H1 (cell line): ENCODE data around the gene AZGP1. TPM values are rescaled to one million over a fixed set of nuclear protein-coding genes. Genes with fewer than 3 reads are reported as not detected.
"Not testable (repeated sequence)": the region's sequence is repeated elsewhere in the genome, so short reads cannot be mapped to it uniquely, and the experiment has no call there.

Source experiments
- CTCF ChIA-PET: fragments of 300-600 bp; sonication (Branson Sonifier 250); formaldehyde crosslinking; loops from one replicate; lab custom pipeline; 2021; ENCODE audit not compliant: partially characterized antibody; lab: Charles Lee
- POLR2A ChIA-PET: fragments of 300-600 bp; sonication (Branson Sonifier 250); formaldehyde crosslinking; loops from one replicate; lab custom pipeline; 2021; ENCODE audit warnings: inconsistent platforms; ENCODE audit not compliant: partially characterized antibody; lab: Charles Lee
- DNase-seq, 2 experiments: peaks; one replicate each; pipeline versions ENCODE4 v3.0.0 to v3.0.0-alpha.2; 2010 to 2022; ENCODE audit warnings: low spot score in 2 of 2, low read depth in 1 of 2, mixed read lengths in 1 of 2
- FAIRE-seq: peaks from 2 replicates; lab custom pipeline; 2011; peaks lifted over from hg19 to GRCh38; lab: Jason Lieb, UNC
- H2AFZ ChIP-seq: 2 replicates; pipeline ENCODE4 v1.8.1; 2012; ENCODE audit warnings: low read length, inconsistent platforms
- H2AK5ac ChIP-seq: 2 replicates; pipeline ENCODE4 v1.6.1; 2013; ENCODE audit warnings: low read depth, low read length
- H2BK120ac ChIP-seq: replicated peaks from 2 replicates; pipeline ENCODE3; 2013; ENCODE audit warnings: low read depth, low read length, inconsistent platforms
- H2BK12ac ChIP-seq: 2 replicates; pipeline ENCODE4 v1.6.1; 2013; ENCODE audit warnings: low read depth, low read length
- H2BK15ac ChIP-seq: 2 replicates; pipeline ENCODE4 v1.6.1; 2013; ENCODE audit warnings: low read length
- H2BK20ac ChIP-seq: 2 replicates; pipeline ENCODE4 v1.6.1; 2013; ENCODE audit warnings: low read length
- H2BK5ac ChIP-seq: 2 replicates; pipeline ENCODE4 v1.6.1; 2013; ENCODE audit warnings: low read depth, low read length
- H3K14ac ChIP-seq: 2 replicates; pipeline ENCODE4 v1.6.1; 2013; ENCODE audit warnings: inconsistent platforms; ENCODE audit not compliant: insufficient read length
- H3K18ac ChIP-seq: 2 replicates; pipeline ENCODE4 v1.6.1; 2013; ENCODE audit warnings: low read length; ENCODE audit errors: extremely low read depth
- H3K23ac ChIP-seq: 2 replicates; pipeline ENCODE4 v1.6.1; 2013; ENCODE audit warnings: inconsistent platforms; ENCODE audit not compliant: insufficient read length
- H3K23me2 ChIP-seq: 2 replicates; pipeline ENCODE4 v1.6.1; 2013; ENCODE audit warnings: low read depth, low read length
- H3K27ac ChIP-seq: 2 replicates; pipeline ENCODE4 v1.6.1; 2011; ENCODE audit warnings: low read depth, low read length, inconsistent platforms
- H3K27me3 ChIP-seq, 4 experiments: replicated peaks in 1 of 4; 1 replicate in 1 of 4; 2 replicates in 3 of 4; pipeline versions ENCODE4 v1.6.1 to v1.8.1; 2011 to 2013; ENCODE audit warnings: low read length in 3 of 4, mild to moderate bottlenecking in 3 of 4, inconsistent platforms in 2 of 4, mixed read lengths in 2 of 4, moderate library complexity in 1 of 4; ENCODE audit not compliant: control insufficient read depth in 3 of 4, insufficient read depth in 3 of 4; ENCODE audit errors: extremely low read depth in 1 of 4
- H3K36me3 ChIP-seq, 4 experiments: 2 replicates each; pipeline versions ENCODE4 v1.6.1 to v1.8.1; 2011 to 2013; ENCODE audit warnings: mild to moderate bottlenecking in 4 of 4, low read length in 3 of 4, moderate library complexity in 2 of 4, control low read depth in 1 of 4, inconsistent platforms in 1 of 4; ENCODE audit not compliant: insufficient read depth in 4 of 4, control insufficient read depth in 2 of 4
- H3K4ac ChIP-seq: replicated peaks from 2 replicates; pipeline ENCODE3; 2013; ENCODE audit warnings: low read length, low read depth, mixed read lengths, inconsistent platforms; ENCODE audit not compliant: insufficient read length
- H3K4me1 ChIP-seq, 4 experiments: replicated peaks in 1 of 4; 1 replicate in 1 of 4; 2 replicates in 3 of 4; pipeline versions ENCODE4 v1.6.1 to v1.8.1; 2011 to 2013; ENCODE audit warnings: low read length in 3 of 4, inconsistent platforms in 2 of 4, mixed read lengths in 1 of 4; ENCODE audit not compliant: insufficient read depth in 4 of 4, control insufficient read depth in 3 of 4
- H3K4me2 ChIP-seq, 2 experiments: 2 replicates each; pipeline versions ENCODE4 v1.6.1 to v1.8.1; 2011 to 2013; ENCODE audit warnings: low read depth in 2 of 2, low read length in 2 of 2, control low read depth in 1 of 2, inconsistent platforms in 1 of 2, mild to moderate bottlenecking in 1 of 2; ENCODE audit not compliant: insufficient read depth in 1 of 2
- H3K4me3 ChIP-seq, 4 experiments: fragments of 200-600, 300-600 bp in 1 of 4; sonication (generic), shearing (Covaris generic), sonication (Bioruptor Twin) in 1 of 4; 2 replicates each; pipeline versions ENCODE4 v1.5.1 to v1.8.1; 2011 to 2016; ENCODE audit warnings: low read length in 4 of 4, low read depth in 3 of 4, control low read depth in 2 of 4, inconsistent platforms in 2 of 4, mild to moderate bottlenecking in 2 of 4, mixed read lengths in 1 of 4, moderate library complexity in 1 of 4; ENCODE audit not compliant: insufficient read depth in 2 of 4; ENCODE audit errors: extremely low read depth in 1 of 4
- H3K56ac ChIP-seq: replicated peaks from 2 replicates; pipeline ENCODE3; 2013; ENCODE audit warnings: low read depth, mild to moderate bottlenecking, mixed read lengths, low read length, inconsistent platforms; ENCODE audit not compliant: insufficient read length
- H3K79me1 ChIP-seq: 2 replicates; pipeline ENCODE4 v1.6.1; 2013; ENCODE audit warnings: low read depth, low read length, control low read depth
- H3K79me2 ChIP-seq, 2 experiments: 2 replicates each; pipeline versions ENCODE4 v1.6.1 to v1.8.1; 2012 to 2013; ENCODE audit warnings: low read length in 2 of 2, mild to moderate bottlenecking in 2 of 2, inconsistent platforms in 1 of 2; ENCODE audit not compliant: insufficient read depth in 2 of 2, control insufficient read depth in 1 of 2
- H3K9ac ChIP-seq, 4 experiments: replicated peaks in 1 of 4; 1 replicate in 1 of 4; 2 replicates in 3 of 4; pipeline versions ENCODE4 v1.6.1 to v1.8.1; 2011 to 2013; ENCODE audit warnings: low read depth in 3 of 4, low read length in 3 of 4, control low read depth in 2 of 4, mild to moderate bottlenecking in 2 of 4, moderate library complexity in 2 of 4, inconsistent platforms in 1 of 4; ENCODE audit errors: extremely low read depth in 1 of 4
- H3K9me3 ChIP-seq, 2 experiments: 2 replicates each; pipeline versions ENCODE4 v1.6.1 to v1.8.1; 2012 to 2013; ENCODE audit warnings: mild to moderate bottlenecking in 2 of 2, moderate library complexity in 2 of 2, control low read depth in 1 of 2, inconsistent platforms in 1 of 2, low read depth in 1 of 2, low read length in 1 of 2, mixed read lengths in 1 of 2; ENCODE audit not compliant: insufficient read depth in 2 of 2
- H4K20me1 ChIP-seq, 2 experiments: replicated peaks in 1 of 2; 2 replicates each; pipeline versions ENCODE3 to v1.8.1; 2011 to 2013; ENCODE audit warnings: inconsistent platforms in 2 of 2, low read length in 2 of 2, mild to moderate bottlenecking in 1 of 2; ENCODE audit not compliant: insufficient read depth in 2 of 2, control insufficient read depth in 1 of 2
- H4K5ac ChIP-seq: 2 replicates; pipeline ENCODE4 v1.6.1; 2013; ENCODE audit warnings: low read length, low read depth, mixed read lengths, inconsistent platforms; ENCODE audit not compliant: insufficient read length
- H4K8ac ChIP-seq: 2 replicates; pipeline ENCODE4 v1.8.0; 2013; ENCODE audit warnings: mild to moderate bottlenecking, moderate library complexity, low read length, inconsistent platforms; ENCODE audit not compliant: insufficient read depth; ENCODE audit errors: extremely low read depth
- H4K91ac ChIP-seq: replicated peaks from 2 replicates; pipeline ENCODE3; 2013; ENCODE audit warnings: low read length, mixed read lengths, inconsistent platforms; ENCODE audit not compliant: insufficient read length
- WGBS, 2 experiments: shearing (Covaris generic) in 1 of 2; methylation state at CpG; one replicate each; pipeline versions ENCODE4 v1.1.6 to v1.1.7; 2013 to 2015; ENCODE audit warnings: low lambda C conversion rate in 2 of 2, mixed read lengths in 2 of 2, inconsistent platforms in 1 of 2, low coverage in 1 of 2, missing lambda C conversion rate in 1 of 2; ENCODE audit not compliant: insufficient replicate concordance in 2 of 2, insufficient coverage in 1 of 2, insufficient read length in 1 of 2; ENCODE audit errors: extremely low coverage in 1 of 2, missing lambda C conversion rate in 1 of 2; 5-methylcytosine and 5-hydroxymethylcytosine counted together
- polyA plus RNA-seq, 7 experiments: library from polyadenylated mRNA; depleted of rRNA in 3 of 7; stranded (reverse) in 5 of 7; unstranded in 2 of 7; fragments of >200 nt in 5 of 7; fragments of 200-250 nt in 2 of 7; gene quantifications; 1 replicate in 5 of 7; 2 replicates in 1 of 7; 4 replicates in 1 of 7; pipeline versions ENCODE4 v1.2.1 to v1.2.3, GENCODE V29; 2011 to 2013; ENCODE audit warnings: missing spikeins in 2 of 7, mixed read lengths in 2 of 7
- total RNA-seq: library from RNA; stranded (reverse); fragmentation: NEBNext Ultra II Directional; extraction: Animal tissue kit (Norgen Biotek cat#: 25700); gene quantifications from 2 replicates; pipeline ENCODE4 v1.2.1, GENCODE V29; 2021

The AZGP1 gene
- total and polyA plus RNA-seq, 2 of the 8 experiments (the other 6 are each of a cell fraction or from before 2014, with no cell fraction given): 0.52 to 0.68 TPM

- H2AK5ac ChIP-seq, H3K4me2 ChIP-seq, H3K9ac ChIP-seq, H2BK120ac ChIP-seq, H4K5ac ChIP-seq, H2AFZ ChIP-seq, H3K4ac ChIP-seq, H3K79me2 ChIP-seq, H3K27me3 ChIP-seq, H2BK12ac ChIP-seq, H4K20me1 ChIP-seq, H3K27ac ChIP-seq, H2BK20ac ChIP-seq, H3K14ac ChIP-seq, H3K36me3 ChIP-seq, H4K91ac ChIP-seq, H3K23me2 ChIP-seq, H3K79me1 ChIP-seq, DNase-seq, H3K56ac ChIP-seq, H3K23ac ChIP-seq, H4K8ac ChIP-seq, H3K18ac ChIP-seq, H2BK15ac ChIP-seq, FAIRE-seq, H3K4me1 ChIP-seq, H3K4me3 ChIP-seq, H2BK5ac ChIP-seq: not testable (repeated sequence)
- ChIA-PET CTCF (interaction anchor here (1.2 kb wide), 1 partner anchor 8 kb away, joined by 5 read pairs; no protein-coding TSS in a partner anchor), POLR2A (interaction anchor here (0.6 to 4.5 kb wide), 2 partner anchors 9 to 76 kb away, joined by 3 to 29 read pairs; no protein-coding TSS in a partner anchor)
- peaks cover 14 to 18% of the 10 kb centered on the region in 2 experiments; a peak in 3 of 4 replicates for H3K9me3 ChIP-seq
- 100% methylated on average over 2 of the region's 4 CpGs; no CpG with 5 or more reads in 1 of the 2 experiments for WGBS, 2 experiments
These were observed 23.2 kb downstream of the AZGP1 start for GRCh38 chr7:99952649-99953048.

- H3K14ac ChIP-seq, DNase-seq: not testable (repeated sequence)
- 76% methylated on average over 6 of the region's 6 CpGs; no CpG with 5 or more reads in 1 of the 2 experiments for WGBS, 2 experiments
These were observed 25.0 kb downstream of the AZGP1 start for GRCh38 chr7:99950819-99951218.

More at GRCh38 chr7:99950819-99951218, 25.0 kb downstream of the AZGP1 start:
- H2AK5ac ChIP-seq, H4K91ac ChIP-seq, H3K79me1 ChIP-seq, H3K18ac ChIP-seq, H2BK120ac ChIP-seq, H4K5ac ChIP-seq, H3K56ac ChIP-seq, H3K9ac ChIP-seq, H2BK5ac ChIP-seq, H3K23ac ChIP-seq, H2BK15ac ChIP-seq, H3K4me1 ChIP-seq, H3K4me2 ChIP-seq, H2BK12ac ChIP-seq, H3K27ac ChIP-seq, H3K4me3 ChIP-seq, H2BK20ac ChIP-seq, H3K79me2 ChIP-seq, H3K27me3 ChIP-seq, H3K36me3 ChIP-seq, H2AFZ ChIP-seq, H3K4ac ChIP-seq, H4K20me1 ChIP-seq, H4K8ac ChIP-seq, H3K23me2 ChIP-seq, FAIRE-seq: not testable (repeated sequence)
- H3K9me3 ChIP-seq: peaks cover 14 to 18% of the 10 kb centered on the region in 2 experiments; a peak in 3 of 4 replicates
- ChIA-PET CTCF (interaction anchor here (0.6 to 5.4 kb wide), 13 partner anchors 14 to 61 kb away, joined by 3 to 36 read pairs (median 4); partner anchors contain the start of genes AZGP1, GJC3 and TRIM4), POLR2A (interaction anchor here (1.0 to 2.2 kb wide), 5 partner anchors 10 to 110 kb away, joined by 3 to 8 read pairs (median 3); no protein-coding TSS in a partner anchor)
